ENCODE data around the gene PPARGC1A.

GRCh38 chr4:23839279-23839678, 50.6 kb downstream of the PPARGC1A start:
- no peak for TF ChIP-seq CTCF (IDR thresholded peaks at IDR 0.05)
- no peak for TF ChIP-seq NFYB (CRISPR knock-in tag; conservative IDR thresholded peaks at IDR 0.05; ENCODE audit: low read depth)
- TF ChIP-seq NR1H2 (CRISPR knock-in tag; IDR thresholded peaks at IDR 0.05), result no peak
- no peak for TF ChIP-seq FOXP1 (CRISPR knock-in tag; IDR thresholded peaks at IDR 0.05; ENCODE audit: borderline replicate concordance)
- no peak for TF ChIP-seq SMAD3 (CRISPR knock-in tag; IDR thresholded peaks at IDR 0.05; ENCODE audit: borderline replicate concordance)
- TF ChIP-seq JUN (CRISPR knock-in tag; IDR thresholded peaks at IDR 0.05), result no peak
- no peak for TF ChIP-seq USF1 (CRISPR knock-in tag; IDR thresholded peaks at IDR 0.05)
- no peak for TF ChIP-seq ATF2 (CRISPR knock-in tag; IDR thresholded peaks at IDR 0.05; ENCODE audit: borderline replicate concordance, low read depth)
- no peak for TF ChIP-seq ZMAT4 (CRISPR knock-in tag; IDR thresholded peaks at IDR 0.05)
- TF ChIP-seq TP53 (CRISPR knock-in tag; IDR thresholded peaks at IDR 0.05), result no peak
- no peak for TF ChIP-seq PRDM15 (CRISPR knock-in tag; IDR thresholded peaks at IDR 0.05)
